B cell (primary cell): ENCODE data around the gene WFDC11. TPM values are rescaled to one million over a fixed set of nuclear protein-coding genes. Genes with fewer than 3 reads are reported as not detected.

Source experiments
- ATAC-seq: fragments of 200-7000 bp; cut with Tn5 transposase; one replicate; pipeline ENCODE4 v1.10.0; 2021; ENCODE audit warnings: low read depth, mild to moderate bottlenecking, moderate number of reproducible peaks, moderate library complexity
- CTCF ChIA-PET: fragments of 350-600 bp; sonication (Branson Sonifier 250); formaldehyde crosslinking; loops from one replicate; lab custom pipeline; 2021; ENCODE audit warnings: antibody characterized with exemption, inconsistent platforms; lab: Charles Lee
- POLR2A ChIA-PET: fragments of 350-600 bp; sonication (Branson Sonifier 250); formaldehyde crosslinking; loops from one replicate; lab custom pipeline; 2021; ENCODE audit warnings: antibody characterized with exemption; lab: Charles Lee
- DNase-seq: peaks from one replicate; pipeline ENCODE4 v3.0.0; 2013
- H2AFZ ChIP-seq: 2 replicates; pipeline ENCODE4 v1.6.1; 2012; ENCODE audit warnings: mild to moderate bottlenecking, low read depth, low read length; ENCODE audit not compliant: insufficient read depth, poor library complexity, severe bottlenecking
- H3K27ac ChIP-seq, 2 donors: 1 replicate in 1 of 2; 2 replicates in 1 of 2; pipeline ENCODE4 v1.5.1; 2012 to 2013; ENCODE audit warnings: low read length in 2 of 2, mild to moderate bottlenecking in 2 of 2, moderate library complexity in 1 of 2
- H3K27me3 ChIP-seq, 4 experiments: fragments of 200-600 bp in 1 of 4; sonication (generic) in 1 of 4; replicated peaks in 1 of 4; 1 replicate in 2 of 4; 2 replicates in 2 of 4; pipeline versions ENCODE4 v1.6.1 to v1.7.0; 2013 to 2016; ENCODE audit warnings: low read length in 3 of 4, mild to moderate bottlenecking in 2 of 4, mixed read lengths in 1 of 4, moderate library complexity in 1 of 4; ENCODE audit not compliant: insufficient read depth in 4 of 4, control insufficient read depth in 3 of 4; ENCODE audit errors: control extremely low read depth in 1 of 4
- H3K36me3 ChIP-seq, 2 experiments: replicated peaks in 1 of 2; 1 replicate in 1 of 2; 2 replicates in 1 of 2; pipeline versions ENCODE4 v1.6.1 to v1.7.1; 2013; ENCODE audit warnings: low read length in 1 of 2; ENCODE audit not compliant: insufficient read depth in 2 of 2, control insufficient read depth in 1 of 2; ENCODE audit errors: control extremely low read depth in 1 of 2, extremely low read depth in 1 of 2
- H3K4me1 ChIP-seq, 2 donors: fragments of 200-600 bp in 1 of 2; sonication (generic) in 1 of 2; 1 replicate in 1 of 2; 2 replicates in 1 of 2; pipeline versions ENCODE4 v1.5.1 to v1.6.1; 2013 to 2017; ENCODE audit warnings: low read length in 2 of 2; ENCODE audit not compliant: control insufficient read depth in 2 of 2, insufficient read depth in 2 of 2
- H3K4me2 ChIP-seq: replicated peaks from 2 replicates; pipeline ENCODE3; 2012; ENCODE audit warnings: mild to moderate bottlenecking, low read depth, low read length; ENCODE audit not compliant: poor library complexity, severe bottlenecking
- H3K4me3 ChIP-seq, 5 experiments: fragments of 200-600 bp in 1 of 5; sonication (generic) in 1 of 5; 1 replicate in 3 of 5; 2 replicates in 2 of 5; pipeline versions ENCODE4 v1.5.1 to v1.7.0; 2011 to 2016; ENCODE audit warnings: low read length in 4 of 5, mild to moderate bottlenecking in 4 of 5, low read depth in 2 of 5, control low read depth in 1 of 5, moderate library complexity in 1 of 5; ENCODE audit not compliant: insufficient read depth in 1 of 5; ENCODE audit errors: control extremely low read depth in 1 of 5, extremely low read depth in 1 of 5
- H3K79me2 ChIP-seq: fragments of 200-600 bp; sonication (generic); one replicate; pipeline ENCODE4 v1.6.0; 2016; ENCODE audit warnings: low read length; ENCODE audit not compliant: control insufficient read depth, insufficient read depth
- H3K9ac ChIP-seq: fragments of 200-600 bp; sonication (generic); 2 replicates; pipeline ENCODE4 v1.6.1; 2017; ENCODE audit warnings: mild to moderate bottlenecking, low read length, moderate library complexity
- H3K9me3 ChIP-seq, 3 donors: one replicate each; pipeline versions ENCODE4 v1.6.1 to v1.7.1; 2013; ENCODE audit warnings: low read length in 2 of 3; ENCODE audit not compliant: control insufficient read depth in 2 of 3, insufficient read depth in 1 of 3; ENCODE audit errors: control extremely low read depth in 1 of 3
- H4K20me1 ChIP-seq: 2 replicates; pipeline ENCODE4 v1.6.0; 2012; ENCODE audit warnings: mild to moderate bottlenecking, low read length; ENCODE audit not compliant: insufficient read depth, control insufficient read depth, poor library complexity, severe bottlenecking
- H3K27ac Mint-ChIP-seq: one replicate; pipeline ENCODE4 v1.8.0; 2021; ENCODE audit warnings: mixed read lengths
- H3K27me3 Mint-ChIP-seq: one replicate; pipeline ENCODE4 v1.8.0; 2021; ENCODE audit warnings: mixed read lengths
- H3K4me1 Mint-ChIP-seq: one replicate; pipeline ENCODE4 v1.8.0; 2021; ENCODE audit warnings: mixed read lengths
- H3K4me3 Mint-ChIP-seq: one replicate; pipeline ENCODE4 v1.8.0; 2021; ENCODE audit warnings: mixed read lengths
- H3K9me3 Mint-ChIP-seq: one replicate; pipeline ENCODE4 v1.8.0; 2022; ENCODE audit warnings: mixed read lengths; ENCODE audit not compliant: insufficient read depth
- EZH2 ChIP-seq: IDR thresholded peaks from 2 replicates; pipeline ENCODE4 v1.6.1; 2012; ENCODE audit warnings: borderline replicate concordance, low read depth, mild to moderate bottlenecking, moderate library complexity, low read length; ENCODE audit not compliant: insufficient read depth, poor library complexity, severe bottlenecking
- WGBS: methylation state at CpG from one replicate; pipeline ENCODE4 v1.1.5; 2013; ENCODE audit warnings: missing lambda C conversion rate; ENCODE audit not compliant: insufficient coverage; 5-methylcytosine and 5-hydroxymethylcytosine counted together
- intact Hi-C: fragments of 100-400 bp; cut with micrococcal nuclease; formaldehyde crosslinking; loops from one replicate; pipeline ENCODE4 v1.10.0; 2022
- polyA plus RNA-seq: library from polyadenylated mRNA; depleted of rRNA; stranded (reverse); fragments of >200 nt; gene quantifications from 2 replicates; pipeline ENCODE4 v1.2.3, GENCODE V29; 2012
- total RNA-seq, 2 donors: library from RNA; stranded (reverse); fragments of 120-200 nt in 1 of 2; gene quantifications; 1 replicate in 1 of 2; 2 replicates in 1 of 2; pipeline versions ENCODE4 v1.2.3 to v1.2.4, GENCODE V29; 2013 to 2022
- TF ChIP-seq, protein P1 (sequence below): fragments of 200-600 bp; IDR thresholded peaks from one replicate; pipeline ENCODE4 v1.8.0; 2022; ENCODE audit warnings: antibody characterized with exemption, mild to moderate bottlenecking

The WFDC11 gene
- total and polyA plus RNA-seq, 2 donors (not counting 1 experiment from before 2014, with no cell fraction given) = not detected

DNA sequence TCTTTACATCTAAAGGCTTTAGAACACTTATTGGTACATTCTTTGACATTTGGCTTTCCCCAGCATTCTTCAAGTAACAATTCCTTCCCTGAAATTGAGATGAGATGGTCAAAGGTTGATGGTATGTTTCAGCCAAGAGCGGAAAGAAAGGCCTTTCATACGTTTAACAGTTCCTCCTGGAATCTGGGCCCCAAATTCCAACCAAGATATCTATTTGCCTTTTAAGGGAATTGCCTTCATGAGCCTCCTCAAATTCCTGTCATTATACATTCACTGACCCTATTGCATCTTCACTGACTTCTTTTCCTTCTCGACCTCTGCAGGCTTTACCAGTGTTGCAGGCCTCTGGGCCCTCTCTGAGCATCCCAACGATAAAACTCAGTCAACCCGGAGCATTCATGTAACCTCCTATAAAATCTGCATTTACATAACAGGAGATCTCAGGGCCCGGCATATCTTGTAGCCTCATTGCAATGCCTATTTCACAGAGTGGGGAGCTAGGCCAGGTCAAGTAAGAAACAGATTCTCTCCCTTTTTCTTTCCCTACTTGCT is 20.7 kb downstream of the WFDC11 start:
- H3K9ac ChIP-seq = no peak overlapping the region
- ChIA-PET CTCF (interaction anchor here (1.4 kb wide), 1 partner anchor 20 kb away, joined by 3 read pairs; the partner anchor contains the start of gene WFDC10A), POLR2A (no interaction called here)
- Mint-ChIP-seq H3K27ac (no peak overlapping the region), H3K4me3 (no peak overlapping the region), H3K9me3 (no peaks in the 10 kb centered on the region), H3K4me1 (no peaks in the 10 kb centered on the region), H3K27me3 (peaks cover 13% of the 10 kb centered on the region)
- WGBS = 90% methylated on average over 4 of the region's 6 CpGs
- intact Hi-C loops = no loop called here
- H3K79me2 ChIP-seq = no peaks in the 10 kb centered on the region
- peaks cover 0 to 6% (median 0%) of the 10 kb centered on the region in 3 donors for H3K9me3 ChIP-seq
- no peaks in the 10 kb centered on the region for H3K27me3 ChIP-seq
- no peak for TF ChIP-seq EZH2
- TF ChIP-seq, protein P1, sequence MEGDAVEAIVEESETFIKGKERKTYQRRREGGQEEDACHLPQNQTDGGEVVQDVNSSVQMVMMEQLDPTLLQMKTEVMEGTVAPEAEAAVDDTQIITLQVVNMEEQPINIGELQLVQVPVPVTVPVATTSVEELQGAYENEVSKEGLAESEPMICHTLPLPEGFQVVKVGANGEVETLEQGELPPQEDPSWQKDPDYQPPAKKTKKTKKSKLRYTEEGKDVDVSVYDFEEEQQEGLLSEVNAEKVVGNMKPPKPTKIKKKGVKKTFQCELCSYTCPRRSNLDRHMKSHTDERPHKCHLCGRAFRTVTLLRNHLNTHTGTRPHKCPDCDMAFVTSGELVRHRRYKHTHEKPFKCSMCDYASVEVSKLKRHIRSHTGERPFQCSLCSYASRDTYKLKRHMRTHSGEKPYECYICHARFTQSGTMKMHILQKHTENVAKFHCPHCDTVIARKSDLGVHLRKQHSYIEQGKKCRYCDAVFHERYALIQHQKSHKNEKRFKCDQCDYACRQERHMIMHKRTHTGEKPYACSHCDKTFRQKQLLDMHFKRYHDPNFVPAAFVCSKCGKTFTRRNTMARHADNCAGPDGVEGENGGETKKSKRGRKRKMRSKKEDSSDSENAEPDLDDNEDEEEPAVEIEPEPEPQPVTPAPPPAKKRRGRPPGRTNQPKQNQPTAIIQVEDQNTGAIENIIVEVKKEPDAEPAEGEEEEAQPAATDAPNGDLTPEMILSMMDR = no peak
- no peak overlapping the region for H3K27ac ChIP-seq
- no peaks in the 10 kb centered on the region for H3K36me3 ChIP-seq
- no peak overlapping the region for H3K4me3 ChIP-seq
- DNase-seq (no peak), ATAC-seq (no peak)
- H3K4me1 ChIP-seq = no peaks in the 10 kb centered on the region
- no peak overlapping the region for H3K4me2 ChIP-seq
- no peak overlapping the region for H2AFZ ChIP-seq
- no peaks in the 10 kb centered on the region for H4K20me1 ChIP-seq

DNA sequence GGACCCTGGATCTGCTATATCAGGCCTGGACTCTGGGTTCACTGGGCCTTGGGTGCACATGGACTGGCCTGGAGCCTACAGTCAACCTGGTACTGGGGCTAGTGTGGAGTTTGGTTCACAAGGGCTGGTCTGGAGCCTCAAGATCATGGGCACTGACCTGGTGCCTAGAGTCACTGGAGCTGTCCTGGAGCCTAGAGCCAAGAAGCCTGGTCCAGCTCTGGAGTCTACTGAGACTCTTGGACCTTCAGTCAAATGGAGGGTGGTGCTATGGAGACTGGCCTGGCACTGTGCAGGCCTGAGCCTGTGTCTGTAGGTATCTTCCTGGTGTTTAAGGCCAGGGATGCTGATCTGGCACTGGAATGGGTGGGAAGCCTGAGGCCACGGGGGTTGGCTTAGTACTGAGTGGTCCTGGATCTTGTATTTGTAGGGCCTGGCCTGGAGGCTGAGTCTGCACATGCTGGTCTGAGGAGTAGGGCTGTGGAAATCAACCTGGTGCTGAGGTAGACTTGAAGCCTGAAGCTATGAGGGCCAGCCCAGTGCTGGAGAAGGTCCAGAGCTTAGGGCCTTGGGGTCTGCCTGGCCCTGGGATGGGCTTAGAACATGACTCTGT is 22.5 kb downstream of the WFDC11 start:
- Histone ChIP-seq H3K4me2 (no peak overlapping the region), H3K79me2 (no peaks in the 10 kb centered on the region), H4K20me1 (no peaks in the 10 kb centered on the region), H3K36me3 (no peaks in the 10 kb centered on the region), H3K27ac (no peak overlapping the region), H3K27me3 (no peaks in the 10 kb centered on the region), H3K9me3 (peaks cover 0 to 6% (median 0%) of the 10 kb centered on the region in 3 donors), H2AFZ (no peak overlapping the region), H3K4me1 (no peaks in the 10 kb centered on the region), H3K9ac (no peak overlapping the region), H3K4me3 (no peak overlapping the region)
- 75% methylated on average over 1 of the region's 1 CpG for WGBS
- ATAC-seq (no peak), DNase-seq (no peak)
- H3K4me3 Mint-ChIP-seq = no peak overlapping the region
- ChIA-PET POLR2A (no interaction called here), CTCF (no interaction called here)
- TF ChIP-seq EZH2 = no peak
- TF ChIP-seq, protein P1 = no peak
- no peaks in the 10 kb centered on the region for H3K4me1 Mint-ChIP-seq
- intact Hi-C loops = no loop called here
- no peaks in the 10 kb centered on the region for H3K9me3 Mint-ChIP-seq
- no peak overlapping the region for H3K27ac Mint-ChIP-seq
- peaks cover 15% of the 10 kb centered on the region for H3K27me3 Mint-ChIP-seq
